GM11168 (cell line): Measurements from ENCODE around the gene SHISA7.

Experiments
- in situ Hi-C: fragments of 300-500 bp; cut with MboI; formaldehyde crosslinking; loops from one replicate; pipeline ENCODE4 v1.12.0; 2022; ENCODE audit warnings: low sequenced_read_pairs; ENCODE audit not compliant: unreplicated experiment

The SHISA7 gene

DNA sequence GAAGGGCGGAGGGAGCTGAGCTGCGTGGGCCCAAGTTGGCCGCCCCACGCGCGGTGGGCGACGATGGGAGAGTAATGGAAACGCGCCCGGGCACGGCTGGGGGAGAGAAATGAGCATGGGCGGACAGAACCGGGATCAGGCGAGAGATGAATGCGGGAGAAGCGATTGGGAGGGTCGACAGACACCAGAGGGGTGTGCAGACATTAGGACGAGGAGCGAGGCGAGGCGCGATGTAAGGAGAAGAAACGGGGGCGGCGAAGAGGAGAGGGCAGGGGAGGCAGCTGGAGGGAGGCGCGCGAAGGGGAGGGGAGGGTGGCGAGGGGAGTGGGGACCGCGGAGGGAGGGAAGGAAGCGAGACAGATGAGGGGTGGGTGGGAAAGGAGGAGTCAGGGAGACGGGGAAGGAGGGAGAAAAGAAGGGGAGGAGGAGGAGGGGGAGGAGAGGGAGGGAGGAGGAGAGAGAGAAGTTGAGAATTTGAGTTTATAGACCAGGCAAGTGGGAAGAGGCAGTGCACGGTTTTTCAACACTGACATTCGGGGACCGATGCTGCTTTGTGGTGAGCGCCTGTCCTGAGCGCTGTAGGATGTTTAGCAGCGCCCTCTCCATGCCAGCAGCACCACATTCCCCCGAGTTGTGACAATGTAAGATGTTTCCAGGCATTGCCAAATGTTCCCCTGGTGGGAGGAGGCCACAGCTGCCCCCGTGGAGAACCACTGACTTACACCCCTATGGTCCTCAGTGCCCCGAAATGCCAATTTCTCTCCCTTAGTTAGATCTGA is at the start of gene SHISA7:
Gene SHISA7 (minus strand): TSS at position 256 of the 779 bp plus-strand sequence. CDS start 437 bp downstream, outside the sequence.
- in situ Hi-C loops = no loop called here

DNA sequence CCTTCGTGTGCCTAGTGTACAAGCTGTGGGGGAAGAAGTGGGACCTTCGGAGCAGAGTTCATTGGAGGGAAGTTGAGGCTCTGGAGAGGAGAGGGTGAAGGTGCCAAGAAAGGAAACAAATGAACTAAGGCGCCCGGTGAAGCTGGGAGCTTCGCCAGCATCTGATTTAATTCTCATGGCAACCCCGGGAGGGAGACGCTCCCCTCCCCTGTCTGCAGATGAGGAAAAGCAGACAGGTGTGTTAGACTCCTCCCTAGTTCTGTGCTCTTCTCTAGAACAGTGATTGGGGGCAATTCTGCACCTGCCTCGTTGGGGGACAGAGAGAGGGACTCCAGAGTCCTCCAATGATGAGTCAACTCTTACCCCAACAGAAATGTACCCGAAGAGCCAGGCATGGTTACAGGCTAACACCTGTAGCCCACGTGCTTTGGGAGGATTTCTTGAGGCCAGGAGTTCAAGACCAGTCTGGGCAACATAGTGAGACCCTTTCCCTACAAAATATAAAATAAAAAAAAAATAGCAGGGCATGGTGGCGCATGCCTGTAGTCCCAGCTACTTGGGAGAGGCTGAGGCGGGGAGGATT is 49.4 kb upstream of the SHISA7 start:
- in situ Hi-C loops = no loop called here

DNA sequence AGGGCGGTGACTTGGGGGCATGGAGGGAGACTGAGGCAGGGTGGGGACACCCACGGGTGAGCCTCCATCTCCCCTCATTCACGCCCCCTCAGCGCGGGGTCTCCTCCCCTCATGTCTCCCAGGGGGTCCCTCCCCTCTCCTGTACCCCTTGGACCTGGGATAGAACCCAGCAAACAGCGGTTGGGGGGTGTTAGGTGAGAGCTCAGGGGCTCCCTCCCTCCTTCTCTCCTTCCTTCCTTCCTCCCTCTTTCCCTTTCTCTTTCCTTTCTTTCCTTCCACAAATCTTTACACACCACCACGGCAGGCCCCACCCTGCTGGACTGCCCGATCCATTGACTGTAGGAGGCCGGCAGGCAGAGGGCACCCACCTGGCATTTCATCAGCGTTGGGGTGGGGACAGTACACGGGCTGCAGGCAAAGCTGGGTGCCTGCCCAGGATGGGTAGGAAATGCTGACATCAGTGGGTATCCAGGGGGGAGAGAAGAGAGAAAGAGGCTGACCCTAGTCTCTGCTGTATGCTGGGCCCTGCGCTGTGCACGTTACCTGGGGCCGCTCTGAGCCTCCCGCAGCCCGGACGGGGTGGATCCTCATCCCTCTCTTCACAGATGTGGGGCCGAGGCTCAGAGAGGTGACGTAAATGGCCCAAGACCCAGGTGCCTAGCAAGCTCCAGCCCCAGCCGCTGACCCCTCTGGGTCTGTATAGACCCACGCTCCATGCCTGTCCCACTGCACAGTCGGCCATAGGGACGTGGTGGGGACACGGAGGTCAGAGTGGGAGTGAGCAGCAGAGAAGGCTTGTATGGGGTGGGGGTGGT is 48.7 kb upstream of the SHISA7 start:
- in situ Hi-C loops = no loop called here

DNA sequence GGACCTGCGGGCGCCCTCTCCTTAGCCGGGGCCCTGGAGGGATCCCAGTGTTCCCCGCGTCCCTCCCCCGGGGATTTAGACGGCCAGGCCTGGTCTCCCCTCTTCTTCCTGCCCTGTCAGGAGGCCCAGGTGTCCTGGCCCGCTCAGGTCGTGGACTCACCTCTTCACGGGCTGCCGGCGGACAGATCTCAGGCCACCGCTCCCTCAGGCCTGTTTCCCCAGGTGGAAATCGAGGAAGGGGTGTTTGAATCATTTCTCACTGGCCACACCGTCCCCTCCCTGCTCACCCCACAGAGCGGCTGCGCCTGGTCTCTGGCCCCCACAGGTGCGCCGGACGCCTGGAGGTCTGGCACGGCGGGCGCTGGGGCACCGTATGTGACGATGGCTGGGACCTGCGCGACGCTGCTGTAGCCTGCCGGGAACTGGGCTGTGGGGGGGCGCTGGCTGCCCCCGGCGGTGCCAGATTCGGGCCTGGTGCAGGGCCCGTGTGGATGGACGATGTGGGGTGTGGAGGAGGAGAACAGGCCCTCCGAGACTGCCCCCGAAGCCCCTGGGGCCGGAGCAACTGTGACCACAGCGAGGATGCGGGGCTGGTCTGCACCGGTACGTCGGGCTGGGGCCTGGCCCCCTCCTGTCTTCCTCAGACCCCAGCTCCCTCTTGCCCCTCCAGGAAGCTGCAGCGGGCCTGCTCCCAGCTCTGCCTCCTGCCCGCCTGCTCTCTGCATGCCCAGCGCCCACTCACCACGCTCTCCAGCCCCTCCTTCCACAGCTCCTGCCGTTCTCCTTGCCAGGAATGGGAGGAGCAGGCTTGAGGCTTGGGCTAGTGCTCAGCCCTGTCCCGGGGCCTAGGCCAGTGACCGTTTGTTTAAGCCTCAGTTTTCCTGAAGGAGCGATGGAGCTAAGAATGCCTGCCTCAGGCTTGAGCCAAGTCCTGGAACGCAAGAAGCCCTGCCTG is 47.7 kb upstream of the SHISA7 start:
- in situ Hi-C loops = no loop called here

DNA sequence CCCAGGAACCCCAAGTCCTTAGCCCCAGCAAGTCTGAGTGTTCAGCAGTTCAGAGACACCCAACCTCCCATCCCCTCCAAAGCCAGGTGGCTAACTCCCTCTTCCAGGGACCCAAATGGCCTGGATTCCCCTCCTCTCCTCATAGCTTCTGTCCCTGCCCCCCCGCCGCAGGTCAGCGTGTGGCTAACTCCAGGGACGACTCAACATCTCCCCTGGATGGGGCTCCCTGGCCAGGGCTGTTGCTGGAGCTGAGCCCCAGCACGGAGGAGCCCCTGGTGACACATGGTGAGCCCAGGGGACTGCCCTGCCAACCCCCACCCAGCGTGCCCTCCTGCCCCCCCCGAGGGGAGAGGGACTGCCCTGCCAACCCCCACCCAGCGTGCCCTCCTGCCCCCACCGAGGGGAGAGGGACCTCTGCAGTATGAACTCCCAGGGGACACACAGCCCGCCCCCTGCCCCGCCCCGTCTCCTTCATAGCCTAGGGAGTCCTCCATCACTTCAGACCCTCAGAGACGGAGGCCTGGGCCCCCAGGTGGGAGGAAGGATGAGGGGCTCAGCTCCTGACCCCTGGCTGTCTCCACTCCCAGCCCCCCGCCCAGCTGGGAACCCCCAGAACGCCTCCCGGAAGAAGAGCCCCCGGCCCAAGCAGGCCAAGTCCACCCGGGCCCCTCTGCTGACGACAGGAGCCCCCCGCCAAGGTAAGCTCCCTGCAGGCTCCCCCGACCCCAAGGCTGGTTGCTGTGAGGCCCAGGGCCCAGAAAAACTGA is 46.8 kb upstream of the SHISA7 start:
- in situ Hi-C loops = no loop called here

DNA sequence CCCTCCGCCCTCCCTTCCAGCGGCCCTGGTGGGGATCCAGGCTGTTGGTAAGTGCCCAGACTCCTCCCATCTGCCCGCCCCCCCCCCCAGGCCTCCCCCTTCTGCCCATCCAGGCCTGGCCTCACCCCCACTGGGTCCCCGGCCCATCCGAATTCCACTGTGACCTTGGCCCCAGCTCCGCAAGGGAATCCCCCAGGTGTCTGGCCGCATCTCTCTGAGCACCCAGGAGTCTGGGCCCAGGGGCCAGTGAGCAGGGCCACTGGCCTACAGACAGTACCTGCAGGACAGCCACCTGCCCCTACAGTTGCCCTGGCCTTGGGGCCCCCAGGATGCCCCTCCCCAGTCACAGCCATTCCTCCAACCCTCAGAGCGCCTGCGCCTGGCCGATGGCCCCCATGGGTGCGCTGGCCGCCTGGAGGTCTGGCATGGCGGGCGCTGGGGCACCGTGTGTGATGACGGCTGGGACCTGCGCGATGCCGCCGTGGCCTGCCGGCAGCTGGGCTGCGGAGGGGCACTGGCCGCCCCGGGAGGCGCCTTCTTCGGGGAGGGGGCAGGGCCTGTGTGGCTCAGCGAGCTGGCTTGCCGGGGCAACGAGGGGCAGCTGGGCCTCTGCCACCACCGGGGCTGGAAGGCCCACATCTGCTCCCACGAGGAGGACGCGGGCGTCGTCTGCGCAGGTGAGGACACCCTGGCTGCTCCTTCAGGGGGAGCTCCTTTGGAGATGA is 46.0 kb upstream of the SHISA7 start:
- in situ Hi-C loops = no loop called here

DNA sequence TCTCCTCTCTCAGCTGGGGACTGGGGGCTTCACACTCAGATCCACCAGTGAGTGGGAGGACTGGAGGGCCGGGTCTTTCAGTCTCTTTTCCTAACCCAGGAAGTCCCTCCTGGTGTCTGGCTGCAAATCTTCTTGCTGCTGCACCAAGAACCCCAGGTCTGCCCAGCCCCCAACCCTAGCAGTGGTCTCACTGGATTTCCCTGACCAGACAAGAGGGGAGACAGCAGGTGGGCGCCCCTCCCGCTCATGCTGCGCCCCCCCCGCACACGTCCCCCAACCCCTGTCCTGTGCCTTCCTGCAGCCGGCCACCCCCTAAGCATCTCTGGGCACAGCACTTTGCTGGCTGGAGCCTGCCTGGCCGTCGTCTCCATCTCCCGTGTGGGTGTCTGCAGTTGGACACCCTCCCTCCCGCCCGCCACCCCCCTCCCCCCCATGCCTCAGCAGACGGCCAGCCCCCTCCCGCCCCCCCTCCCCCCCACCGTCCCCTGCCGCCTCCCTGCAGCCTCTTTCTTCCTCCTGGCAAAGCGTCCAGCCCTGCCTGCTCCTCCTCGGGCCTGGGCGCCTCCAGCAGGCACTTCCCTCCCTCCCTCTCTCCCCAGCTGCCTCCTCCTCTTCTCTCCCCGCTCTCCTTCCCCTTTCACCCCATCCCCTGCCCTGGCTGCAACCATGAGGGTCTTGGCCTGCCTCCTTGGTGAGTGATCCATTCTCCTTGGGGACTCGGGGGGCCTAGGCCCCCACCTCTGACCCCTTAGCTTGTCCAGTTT is 45.0 kb upstream of the SHISA7 start, which contains the start of gene SSC5D:
Gene SSC5D (plus strand): TSS at position 513 of the 764 bp plus-strand sequence. CDS start 154 bp downstream, at position 667.
- in situ Hi-C loops = no loop called here

DNA sequence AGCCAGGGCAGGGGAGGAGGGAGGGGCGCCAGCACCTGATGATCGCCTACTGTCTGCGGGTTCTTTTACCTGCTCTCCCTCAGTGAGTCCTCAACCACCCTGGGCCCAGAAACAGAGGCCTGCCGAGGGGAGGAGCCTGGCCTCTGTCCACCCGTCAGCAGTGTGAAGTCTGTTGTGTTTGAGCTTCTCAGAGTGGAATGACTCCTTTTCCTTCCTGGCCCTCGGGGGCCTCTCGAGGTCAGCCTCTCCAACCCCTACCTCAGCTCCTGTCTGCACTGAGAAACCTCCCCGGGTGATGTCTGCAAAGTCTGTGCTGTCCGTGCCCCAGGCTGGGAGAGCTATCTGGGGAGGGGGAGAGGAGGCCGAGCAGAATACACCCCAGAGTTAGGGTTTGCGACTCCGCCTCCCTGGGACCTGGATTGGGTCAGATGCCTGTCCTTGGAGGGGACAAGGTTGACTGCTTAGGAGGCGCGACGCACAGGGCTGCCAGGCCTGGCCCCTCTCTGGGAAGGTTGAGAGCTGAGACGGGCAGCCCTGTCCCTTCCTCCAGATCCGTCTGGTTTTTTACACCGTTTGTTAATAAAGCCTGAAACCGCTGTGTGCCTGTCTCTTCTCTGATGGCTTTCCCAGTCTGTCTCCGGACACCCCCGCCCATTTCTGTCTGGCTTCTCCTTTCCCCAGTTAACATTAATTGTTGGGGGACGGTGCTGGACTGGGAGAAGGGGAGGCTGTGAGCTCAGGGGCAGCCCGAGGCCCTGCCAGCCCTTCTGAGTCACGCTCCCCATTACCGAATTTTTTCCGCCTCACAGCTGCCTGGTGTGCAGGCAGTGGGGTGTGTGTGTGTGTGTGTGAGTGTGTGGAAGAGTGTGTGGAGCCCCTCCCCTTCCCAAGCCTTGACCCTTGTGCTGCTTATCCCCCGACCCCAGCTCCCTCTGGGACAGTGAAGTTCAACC is 44.1 kb upstream of the SHISA7 start:
- in situ Hi-C loops = no loop called here

DNA sequence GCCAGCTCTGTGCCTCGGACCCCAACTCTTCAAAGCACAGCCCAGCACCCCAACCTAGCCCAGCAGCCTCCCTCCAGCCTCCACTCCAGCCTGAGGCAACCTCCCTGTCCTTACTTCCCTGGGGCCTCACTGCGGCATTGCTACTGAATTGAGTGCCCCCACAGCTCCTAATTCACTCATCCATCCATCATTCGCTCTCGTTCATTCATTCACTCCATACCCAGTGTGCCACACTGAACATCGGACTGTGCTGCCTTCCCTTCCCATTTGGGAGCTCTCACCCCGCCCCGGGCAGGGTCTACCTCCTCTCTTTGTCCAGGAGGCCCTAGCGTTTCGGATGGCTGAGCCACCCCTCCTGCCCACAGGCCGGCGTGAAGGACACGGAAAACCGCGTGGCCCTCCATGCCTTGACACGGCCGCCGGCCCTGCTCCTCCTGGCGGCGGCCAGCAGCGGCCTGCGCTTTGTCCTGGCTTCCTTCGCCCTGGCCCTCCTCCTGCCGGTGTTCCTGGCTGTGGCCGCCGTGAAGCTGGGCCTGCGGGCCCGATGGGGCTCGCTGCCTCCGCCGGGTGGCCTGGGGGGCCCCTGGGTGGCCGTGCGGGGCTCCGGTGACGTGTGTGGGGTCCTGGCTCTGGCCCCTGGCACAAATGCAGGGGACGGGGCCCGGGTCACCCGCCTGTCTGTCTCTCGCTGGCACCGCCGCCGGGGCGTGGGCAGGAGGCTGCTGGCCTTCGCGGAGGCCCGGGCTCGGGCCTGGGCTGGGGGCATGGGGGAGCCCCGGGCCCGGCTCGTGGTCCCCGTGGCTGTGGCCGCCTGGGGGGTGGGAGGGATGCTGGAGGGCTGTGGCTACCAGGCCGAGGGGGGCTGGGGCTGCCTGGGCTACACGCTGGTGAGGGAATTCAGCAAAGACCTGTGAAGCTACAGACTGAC is 43.2 kb upstream of the SHISA7 start:
- in situ Hi-C loops = no loop called here

DNA sequence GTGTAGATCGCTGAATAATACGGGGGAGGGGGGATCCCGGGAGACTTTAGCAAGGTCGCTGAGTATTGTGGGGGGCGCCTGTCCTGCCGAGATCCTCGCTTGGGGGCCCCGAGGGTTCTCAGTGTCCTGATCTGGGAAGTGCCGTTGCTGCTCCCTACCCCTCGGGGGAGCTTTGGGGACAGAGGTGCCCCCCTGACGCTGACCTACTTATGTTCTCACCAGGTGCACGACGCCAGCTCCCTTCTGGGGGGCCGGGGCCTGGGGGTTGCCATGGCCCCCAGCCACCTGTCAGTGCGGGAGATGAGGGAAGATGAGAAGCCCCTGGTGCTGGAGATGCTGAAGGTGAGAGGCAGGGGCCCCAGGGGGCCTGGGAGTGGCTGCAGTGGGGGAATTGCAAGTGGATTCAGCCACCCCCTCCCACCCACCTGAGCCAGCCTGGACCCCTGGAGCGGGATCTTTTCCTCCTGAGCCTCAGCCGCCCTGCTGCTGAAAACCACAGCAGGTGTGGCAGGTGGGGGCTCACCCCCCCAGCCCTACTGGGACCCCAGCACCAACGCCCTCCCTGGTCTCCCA is 42.4 kb upstream of the SHISA7 start:
- in situ Hi-C loops = no loop called here

DNA sequence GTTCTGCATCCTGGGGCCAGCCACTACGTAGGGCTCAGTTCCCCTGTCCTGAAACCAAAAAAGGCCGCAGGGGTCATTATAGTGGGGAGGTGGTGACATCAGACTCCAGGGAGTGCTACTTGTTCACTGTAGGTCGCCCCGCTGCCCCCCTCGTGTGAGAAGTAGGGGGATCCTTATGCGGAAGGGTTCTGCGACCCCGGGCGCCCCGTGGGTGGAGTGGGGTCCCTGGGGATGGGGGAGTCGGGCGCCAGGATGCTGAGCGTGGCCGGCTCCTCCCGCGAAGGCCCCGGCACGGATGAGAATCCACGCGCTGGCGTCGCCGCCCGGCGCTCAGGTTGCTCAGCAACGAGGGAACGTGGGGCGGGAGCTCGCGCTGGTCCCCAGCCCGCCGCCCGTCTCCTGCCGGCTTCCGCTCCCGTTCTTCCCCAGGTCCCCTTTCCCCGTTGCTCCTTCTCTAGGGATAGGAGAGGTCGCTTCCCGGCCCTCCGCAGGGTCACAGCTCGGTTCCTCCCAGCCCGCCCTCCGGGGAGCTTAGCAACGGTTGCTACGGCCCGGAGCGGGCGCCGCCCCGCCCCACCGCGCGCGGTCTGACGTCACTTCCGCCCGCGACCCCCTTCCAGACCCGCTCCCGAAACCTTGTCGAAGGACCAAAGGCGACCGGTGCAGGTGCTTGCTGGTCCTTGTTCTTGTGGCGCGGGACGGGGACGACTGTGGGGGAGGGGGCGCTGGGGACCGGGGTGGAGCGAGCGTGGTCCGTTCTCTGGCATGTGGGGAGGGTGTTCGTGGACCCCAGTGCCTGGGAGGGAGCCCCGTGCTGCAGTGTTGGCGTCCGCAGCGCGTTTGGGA is 41.7 kb upstream of the SHISA7 start, which contains the start of gene NAT14:
Gene NAT14 (plus strand): TSS at position 596 of the 846 bp plus-strand sequence. CDS start 521 bp downstream, outside the sequence.
- in situ Hi-C loops = no loop called here

DNA sequence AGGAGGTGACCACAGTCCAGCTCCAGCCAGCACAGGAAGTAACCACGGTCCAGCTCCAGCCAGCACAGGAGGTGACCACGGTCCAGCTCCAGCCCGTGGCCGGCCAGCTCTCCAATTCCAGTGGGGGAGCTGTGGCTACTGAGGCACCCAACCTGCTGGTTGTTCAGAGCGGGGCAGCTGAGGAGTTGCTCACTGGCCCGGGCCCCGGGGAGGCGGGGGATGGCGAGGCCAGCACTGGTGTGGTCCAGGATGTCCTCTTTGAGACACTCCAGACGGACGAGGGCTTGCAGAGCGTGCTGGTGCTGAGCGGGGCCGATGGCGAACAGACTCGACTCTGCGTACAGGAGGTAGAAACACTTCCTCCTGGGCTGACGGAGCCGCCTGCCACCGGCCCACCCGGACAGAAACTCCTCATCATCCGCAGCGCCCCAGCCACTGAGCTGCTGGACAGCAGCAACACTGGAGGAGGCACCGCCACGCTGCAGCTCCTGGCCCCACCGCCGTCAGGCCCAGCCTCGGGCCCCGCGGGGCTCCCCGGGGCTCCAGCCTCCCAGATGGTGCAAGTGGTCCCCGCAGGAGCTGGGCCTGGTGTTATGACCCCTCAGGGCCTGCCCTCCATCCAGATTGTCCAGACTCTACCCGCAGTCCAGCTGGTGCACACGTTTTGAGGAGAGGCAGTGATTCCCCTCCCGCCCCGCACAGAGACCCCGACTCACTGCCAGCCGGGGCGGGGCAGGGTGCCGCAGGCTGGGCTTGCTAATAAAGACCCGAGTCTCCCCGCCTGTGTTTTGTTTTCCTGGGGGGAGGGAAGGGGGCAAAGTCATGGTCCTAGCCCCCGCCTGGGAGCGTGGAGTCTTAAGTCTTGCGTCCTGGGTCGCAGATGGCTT is 40.8 kb upstream of the SHISA7 start:
- in situ Hi-C loops = no loop called here

DNA sequence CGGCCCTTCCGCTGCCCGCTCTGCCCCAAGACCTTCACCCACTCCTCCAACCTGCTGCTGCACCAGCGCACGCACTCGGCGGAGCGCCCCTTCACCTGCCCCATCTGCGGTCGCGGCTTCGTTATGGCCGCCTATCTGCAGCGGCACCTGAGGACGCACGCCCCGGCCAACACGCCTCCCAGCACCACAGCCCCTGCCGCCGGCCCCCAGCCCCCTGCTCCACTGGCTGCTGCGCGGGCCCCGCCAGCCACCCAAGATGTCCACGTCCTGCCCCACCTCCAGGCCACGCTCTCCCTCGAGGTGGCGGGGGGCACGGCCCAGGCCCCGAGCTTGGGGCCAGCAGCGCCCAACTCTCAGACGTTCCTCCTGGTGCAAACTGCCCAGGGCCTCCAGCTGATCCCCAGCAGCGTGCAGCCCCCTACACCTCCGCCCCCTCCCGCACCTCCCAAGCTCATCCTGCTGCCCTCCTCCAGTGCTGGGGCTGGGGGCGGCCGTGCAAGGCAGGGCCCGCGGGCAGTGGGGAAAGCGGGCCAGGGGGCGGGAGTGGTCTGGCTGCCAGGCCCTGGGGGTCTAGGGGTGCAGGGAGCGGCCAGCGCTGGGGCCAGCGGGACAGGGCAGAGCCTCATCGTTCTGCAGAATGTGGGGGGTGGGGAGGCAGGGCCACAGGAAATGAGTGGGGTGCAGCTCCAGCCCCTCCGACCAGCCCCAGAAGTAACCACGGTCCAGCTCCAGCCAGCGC is 40.0 kb upstream of the SHISA7 start:
- in situ Hi-C loops = no loop called here
